ENCODE results near the gene FGG. TPM values are rescaled to one million over a fixed set of nuclear protein-coding genes. Genes with fewer than 3 reads are reported as not detected.

Gene FGG
- total RNA-seq, 4 donors from 2014 or later = 35.4 TPM; not detected in 3

DNA sequence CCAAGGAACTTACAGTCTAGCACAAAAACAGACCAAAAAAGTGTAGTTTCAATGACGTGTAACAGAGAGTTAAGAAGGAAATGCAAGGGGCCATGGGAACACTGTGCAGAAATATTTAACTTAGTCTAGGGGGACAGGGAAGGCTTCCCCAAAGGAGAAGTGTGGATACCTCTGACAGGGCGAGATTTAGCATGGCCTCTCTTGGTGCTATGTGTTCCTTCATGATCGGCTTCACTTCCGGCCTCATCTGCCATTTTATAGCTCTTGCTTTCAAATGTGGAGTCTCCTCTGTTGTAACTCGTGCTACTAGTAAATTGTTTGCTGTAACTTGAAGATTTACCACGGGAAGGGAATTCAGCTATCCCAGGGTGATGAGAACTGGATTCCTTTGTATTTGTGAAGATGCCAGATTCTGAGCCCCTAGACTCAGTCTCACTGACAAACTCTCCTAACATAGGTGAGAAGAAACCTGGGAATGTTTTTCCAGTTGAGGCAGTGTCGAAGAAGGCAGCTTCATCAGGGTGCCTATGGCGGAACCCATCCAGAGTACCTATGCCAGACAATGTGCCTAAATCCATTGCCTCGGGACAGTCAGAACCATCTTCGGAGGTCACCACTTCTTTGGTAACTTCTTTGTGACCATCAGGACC, 27.0 kb downstream of the FGG start:
- 89% methylated on average over 10 of the region's 10 CpGs for WGBS
- no peaks in the 10 kb centered on the region for H3K9me3 ChIP-seq
- no peaks in the 10 kb centered on the region for H3K4me1 ChIP-seq
- H3K4me3 ChIP-seq = no peak overlapping the region
- peaks cover 8% of the 10 kb centered on the region for H3K27me3 ChIP-seq
- H3K36me3 ChIP-seq = no peaks in the 10 kb centered on the region
- DNase-seq (ENCODE audit: low spot score in 2 of 2) = no peak
- H3K27ac ChIP-seq = no peak overlapping the region
- TF ChIP-seq POLR2A (IDR thresholded peaks at IDR 0.05) (no peak), POLR2AphosphoS5 (IDR thresholded peaks at IDR 0.05) (no peak), EP300 (IDR thresholded peaks at IDR 0.05) (no peak)
- TF ChIP-seq, protein P1, sequence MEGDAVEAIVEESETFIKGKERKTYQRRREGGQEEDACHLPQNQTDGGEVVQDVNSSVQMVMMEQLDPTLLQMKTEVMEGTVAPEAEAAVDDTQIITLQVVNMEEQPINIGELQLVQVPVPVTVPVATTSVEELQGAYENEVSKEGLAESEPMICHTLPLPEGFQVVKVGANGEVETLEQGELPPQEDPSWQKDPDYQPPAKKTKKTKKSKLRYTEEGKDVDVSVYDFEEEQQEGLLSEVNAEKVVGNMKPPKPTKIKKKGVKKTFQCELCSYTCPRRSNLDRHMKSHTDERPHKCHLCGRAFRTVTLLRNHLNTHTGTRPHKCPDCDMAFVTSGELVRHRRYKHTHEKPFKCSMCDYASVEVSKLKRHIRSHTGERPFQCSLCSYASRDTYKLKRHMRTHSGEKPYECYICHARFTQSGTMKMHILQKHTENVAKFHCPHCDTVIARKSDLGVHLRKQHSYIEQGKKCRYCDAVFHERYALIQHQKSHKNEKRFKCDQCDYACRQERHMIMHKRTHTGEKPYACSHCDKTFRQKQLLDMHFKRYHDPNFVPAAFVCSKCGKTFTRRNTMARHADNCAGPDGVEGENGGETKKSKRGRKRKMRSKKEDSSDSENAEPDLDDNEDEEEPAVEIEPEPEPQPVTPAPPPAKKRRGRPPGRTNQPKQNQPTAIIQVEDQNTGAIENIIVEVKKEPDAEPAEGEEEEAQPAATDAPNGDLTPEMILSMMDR (IDR thresholded peaks at IDR 0.05) = no peak

DNA sequence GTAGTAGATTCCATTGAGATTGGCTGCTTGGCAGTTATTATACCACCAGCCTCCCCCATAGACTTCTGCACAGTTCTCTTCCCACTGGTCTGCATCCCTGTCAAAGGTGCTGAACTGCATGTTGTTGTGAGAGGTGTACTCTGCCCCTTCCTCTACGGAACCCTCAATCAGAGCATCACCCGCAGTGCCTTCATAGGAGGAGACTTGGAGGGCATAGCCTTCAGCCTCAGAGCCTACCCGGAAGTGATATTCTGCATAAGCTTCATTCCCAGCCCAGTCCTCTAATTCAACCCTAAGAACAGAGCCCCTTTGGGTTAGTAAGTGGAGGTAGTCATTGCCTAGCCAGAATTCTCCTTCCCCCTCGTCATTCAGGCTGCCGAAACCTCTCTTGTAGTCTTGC, 28.2 kb downstream of the FGG start:
- H3K27ac ChIP-seq = no peak overlapping the region
- no peak for TF ChIP-seq POLR2AphosphoS5 (IDR thresholded peaks at IDR 0.05)
- TF ChIP-seq, protein P1 (IDR thresholded peaks at IDR 0.05) = no peak
- TF ChIP-seq POLR2A (IDR thresholded peaks at IDR 0.05) = no peak
- TF ChIP-seq EP300 (IDR thresholded peaks at IDR 0.05) = no peak
- peaks cover 2% of the 10 kb centered on the region for H3K27me3 ChIP-seq
- no peak overlapping the region for H3K4me3 ChIP-seq
- H3K4me1 ChIP-seq = no peaks in the 10 kb centered on the region
- 91% methylated on average over 5 of the region's 5 CpGs for WGBS
- DNase-seq (ENCODE audit: low spot score in 2 of 2) = no peak
- no peaks in the 10 kb centered on the region for H3K9me3 ChIP-seq
- H3K36me3 ChIP-seq = no peaks in the 10 kb centered on the region

DNA sequence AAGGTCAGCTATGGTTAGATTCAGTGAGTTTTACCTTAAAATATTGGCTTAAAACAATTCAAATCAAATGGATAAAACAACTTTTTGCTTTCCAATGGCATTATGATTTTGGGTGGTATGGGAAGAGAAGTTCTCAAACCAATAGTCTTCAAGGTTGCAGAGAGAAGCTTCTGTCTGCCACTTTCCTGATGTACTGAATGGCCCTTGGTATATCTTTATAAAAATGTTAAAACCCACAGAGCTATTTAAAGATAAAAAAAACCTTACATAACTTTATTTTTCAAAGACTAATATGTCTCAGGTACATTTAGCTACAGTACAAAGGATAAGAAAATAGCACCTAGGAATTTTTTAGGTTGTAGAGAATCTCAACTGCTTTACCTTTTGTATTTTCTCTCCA, 28.8 kb downstream of the FGG start:
- Histone ChIP-seq H3K36me3 (no peaks in the 10 kb centered on the region), H3K4me1 (no peaks in the 10 kb centered on the region), H3K4me3 (no peak overlapping the region), H3K27me3 (peaks cover under 1% of the 10 kb centered on the region), H3K27ac (no peak overlapping the region), H3K9me3 (no peaks in the 10 kb centered on the region)
- TF ChIP-seq, protein P1 (IDR thresholded peaks at IDR 0.05) = no peak
- no peak for TF ChIP-seq POLR2AphosphoS5 (IDR thresholded peaks at IDR 0.05)
- TF ChIP-seq POLR2A (IDR thresholded peaks at IDR 0.05) = no peak
- TF ChIP-seq EP300 (IDR thresholded peaks at IDR 0.05) = no peak
- DNase-seq (ENCODE audit: low spot score in 2 of 2) = no peak

DNA sequence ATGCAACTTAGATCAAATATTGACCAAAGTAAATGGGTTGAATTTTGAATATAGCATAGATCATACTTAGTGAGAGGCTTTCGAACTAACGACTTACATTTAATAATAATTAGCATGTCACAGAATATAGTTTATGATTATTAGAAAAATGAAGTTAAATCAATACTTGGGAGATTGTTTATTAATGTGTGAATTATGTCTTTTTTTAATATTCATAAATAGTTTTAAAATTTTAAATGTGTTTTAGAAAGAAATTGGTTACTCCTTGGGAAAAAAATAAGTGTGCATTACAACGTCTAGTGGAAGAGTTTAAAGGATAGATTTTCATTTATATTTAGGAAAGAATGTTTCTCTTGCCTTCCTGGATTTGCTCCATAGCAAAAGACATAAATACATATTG, 29.2 kb downstream of the FGG start:
- Histone ChIP-seq H3K27ac (no peak overlapping the region), H3K36me3 (no peaks in the 10 kb centered on the region), H3K4me1 (no peaks in the 10 kb centered on the region), H3K27me3 (peaks cover 3% of the 10 kb centered on the region), H3K9me3 (no peaks in the 10 kb centered on the region), H3K4me3 (no peak overlapping the region)
- no peak for DNase-seq (ENCODE audit: low spot score in 2 of 2)
- 90% methylated on average over 3 of the region's 3 CpGs for WGBS
- TF ChIP-seq, protein P1 (IDR thresholded peaks at IDR 0.05) = no peak
- TF ChIP-seq POLR2A (IDR thresholded peaks at IDR 0.05) = no peak
- TF ChIP-seq POLR2AphosphoS5 (IDR thresholded peaks at IDR 0.05) = no peak
- TF ChIP-seq EP300 (IDR thresholded peaks at IDR 0.05) = no peak

DNA sequence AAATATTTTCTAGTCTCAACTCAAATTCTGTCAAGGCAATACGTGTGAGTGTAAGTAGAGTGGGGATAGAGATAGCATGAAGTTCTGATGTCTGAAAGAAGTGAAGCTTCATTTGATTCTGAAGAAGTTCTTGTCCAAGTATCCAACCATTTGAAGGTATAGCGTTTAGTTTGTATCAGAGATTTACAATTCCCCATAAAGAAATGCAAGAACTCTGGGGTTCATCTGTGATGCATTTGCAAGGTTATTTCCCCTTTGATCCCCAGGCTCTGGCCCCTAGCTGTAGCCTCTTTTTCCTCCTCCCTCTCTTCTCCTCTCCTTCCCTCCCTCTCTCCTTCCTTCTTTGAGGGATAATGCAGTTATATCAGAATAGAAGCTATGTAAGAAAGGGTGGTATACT, 29.7 kb downstream of the FGG start:
- no peak overlapping the region for H3K4me3 ChIP-seq

More for the DNA sequence above, 29.7 kb downstream of the FGG start:
- TF ChIP-seq POLR2AphosphoS5 (IDR thresholded peaks at IDR 0.05) (no peak), POLR2A (IDR thresholded peaks at IDR 0.05) (no peak), EP300 (IDR thresholded peaks at IDR 0.05) (no peak)
- TF ChIP-seq, protein P1 (IDR thresholded peaks at IDR 0.05) = no peak
- Histone ChIP-seq H3K4me1 (no peaks in the 10 kb centered on the region), H3K27ac (no peak overlapping the region), H3K36me3 (no peaks in the 10 kb centered on the region), H3K27me3 (peaks cover 3% of the 10 kb centered on the region), H3K9me3 (no peaks in the 10 kb centered on the region)
- no peak for DNase-seq (ENCODE audit: low spot score in 2 of 2)
- 49% methylated on average over 2 of the region's 2 CpGs for WGBS

All from suprapubic skin (tissue), 4 donors.